Vagina (tissue), 2 donors: Measurements from ENCODE around the gene ATF7.

Source experiments
- POLR2A ChIP-seq, 2 donors: fragments of 450-650 bp; IDR thresholded peaks; one replicate each; pipeline ENCODE4 v1.6.1; 2017; ENCODE audit warnings: antibody characterized with exemption in 2 of 2, mild to moderate bottlenecking in 2 of 2, moderate library complexity in 2 of 2
- POLR2AphosphoS5 ChIP-seq, 2 donors: sonication (generic); formaldehyde crosslinking; IDR thresholded peaks; one replicate each; pipeline ENCODE4 v1.9.0; 2017; ENCODE audit warnings: antibody characterized with exemption in 2 of 2, mild to moderate bottlenecking in 2 of 2, low read depth in 1 of 2; ENCODE audit not compliant: insufficient read depth in 1 of 2
- TF ChIP-seq, protein P1 (sequence below), 3 experiments: fragments of 450-650 bp in 2 of 3; fragments of 200-600 bp in 1 of 3; sonication (generic) in 1 of 3; IDR thresholded peaks; one replicate each; pipeline ENCODE4 v1.5.1; 2017 to 2019; ENCODE audit warnings: antibody characterized with exemption in 3 of 3, mild to moderate bottlenecking in 2 of 3, moderate library complexity in 2 of 3

DNA sequence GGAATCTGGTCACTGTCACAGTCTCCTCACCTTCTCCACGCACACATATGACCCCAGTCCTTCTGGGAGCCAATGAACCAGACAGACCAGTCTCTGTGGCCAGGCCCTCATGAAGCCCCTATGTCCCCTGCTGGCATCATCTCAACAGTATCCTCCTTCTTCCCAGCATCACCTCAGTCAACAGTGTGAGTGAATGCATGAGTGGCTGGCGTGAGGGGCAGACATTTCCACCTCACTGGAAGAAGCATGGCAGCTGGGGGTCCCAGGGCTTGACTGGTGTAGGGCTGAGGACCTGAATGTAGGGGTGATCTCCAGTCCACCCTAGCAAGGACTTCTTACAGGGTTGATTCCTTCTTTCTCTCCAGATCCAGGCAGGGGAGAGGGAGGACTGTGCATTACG is 128.7 kb downstream of the ATF7 start:
- TF ChIP-seq, protein P1, sequence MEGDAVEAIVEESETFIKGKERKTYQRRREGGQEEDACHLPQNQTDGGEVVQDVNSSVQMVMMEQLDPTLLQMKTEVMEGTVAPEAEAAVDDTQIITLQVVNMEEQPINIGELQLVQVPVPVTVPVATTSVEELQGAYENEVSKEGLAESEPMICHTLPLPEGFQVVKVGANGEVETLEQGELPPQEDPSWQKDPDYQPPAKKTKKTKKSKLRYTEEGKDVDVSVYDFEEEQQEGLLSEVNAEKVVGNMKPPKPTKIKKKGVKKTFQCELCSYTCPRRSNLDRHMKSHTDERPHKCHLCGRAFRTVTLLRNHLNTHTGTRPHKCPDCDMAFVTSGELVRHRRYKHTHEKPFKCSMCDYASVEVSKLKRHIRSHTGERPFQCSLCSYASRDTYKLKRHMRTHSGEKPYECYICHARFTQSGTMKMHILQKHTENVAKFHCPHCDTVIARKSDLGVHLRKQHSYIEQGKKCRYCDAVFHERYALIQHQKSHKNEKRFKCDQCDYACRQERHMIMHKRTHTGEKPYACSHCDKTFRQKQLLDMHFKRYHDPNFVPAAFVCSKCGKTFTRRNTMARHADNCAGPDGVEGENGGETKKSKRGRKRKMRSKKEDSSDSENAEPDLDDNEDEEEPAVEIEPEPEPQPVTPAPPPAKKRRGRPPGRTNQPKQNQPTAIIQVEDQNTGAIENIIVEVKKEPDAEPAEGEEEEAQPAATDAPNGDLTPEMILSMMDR (IDR thresholded peaks at IDR 0.05): no peak
- TF ChIP-seq POLR2A (IDR thresholded peaks at IDR 0.05) (no peak), POLR2AphosphoS5 (IDR thresholded peaks at IDR 0.05; ENCODE audit: insufficient read depth in 1 of 2, low read depth in 1 of 2) (no peak)
